CD4-positive, alpha-beta memory T cell (primary cell): ENCODE measurements around the gene MMS19. TPM values are rescaled to one million over a fixed set of nuclear protein-coding genes. Genes with fewer than 3 reads are reported as not detected.

Experiments
- CTCF ChIA-PET: fragments of 350-600 bp; sonication (Branson Sonifier 250); formaldehyde crosslinking; loops from one replicate; lab custom pipeline; 2021; ENCODE audit warnings: inconsistent platforms; ENCODE audit not compliant: partially characterized antibody; lab: Charles Lee
- POLR2A ChIA-PET: fragments of 350-600 bp; sonication (Branson Sonifier 250); formaldehyde crosslinking; loops from one replicate; lab custom pipeline; 2021; ENCODE audit not compliant: partially characterized antibody; lab: Charles Lee
- DNase-seq, 5 donors: peaks; one replicate each; pipeline versions ENCODE4 v3.0.0 to v3.0.0-alpha.2; 2020 to 2022; ENCODE audit warnings: mixed read lengths in 1 of 5
- H3K27ac ChIP-seq: one replicate; pipeline ENCODE4 v1.7.0; 2013; ENCODE audit warnings: low read depth, low read length
- H3K27me3 ChIP-seq: 2 replicates; pipeline ENCODE4 v1.7.0; 2013; ENCODE audit warnings: mild to moderate bottlenecking, low read length, moderate library complexity; ENCODE audit not compliant: insufficient read depth
- H3K36me3 ChIP-seq: 2 replicates; pipeline ENCODE4 v1.7.0; 2013; ENCODE audit warnings: mild to moderate bottlenecking, low read length, moderate library complexity; ENCODE audit not compliant: insufficient read depth
- H3K4me1 ChIP-seq: 2 replicates; pipeline ENCODE4 v1.7.0; 2013; ENCODE audit warnings: mild to moderate bottlenecking, low read length, moderate library complexity; ENCODE audit not compliant: insufficient read depth
- H3K4me3 ChIP-seq, 2 donors: one replicate each; pipeline ENCODE4 v1.7.0; 2013; ENCODE audit warnings: low read length in 2 of 2, mild to moderate bottlenecking in 1 of 2
- H3K9me3 ChIP-seq, 2 donors: one replicate each; pipeline ENCODE4 v1.7.0; 2013; ENCODE audit warnings: low read length in 2 of 2, control low read depth in 1 of 2; ENCODE audit not compliant: control insufficient read depth in 1 of 2
- H3K27ac Mint-ChIP-seq, 7 donors: one replicate each; pipeline ENCODE4 v1.8.0; 2020 to 2021; ENCODE audit warnings: mixed read lengths in 7 of 7, mild to moderate bottlenecking in 6 of 7, inconsistent platforms in 3 of 7, moderate library complexity in 3 of 7
- H3K27me3 Mint-ChIP-seq, 2 donors: one replicate each; pipeline ENCODE4 v1.8.0; 2020 to 2021; ENCODE audit warnings: mixed read lengths in 2 of 2
- H3K36me3 Mint-ChIP-seq, 2 donors: one replicate each; pipeline ENCODE4 v1.8.0; 2020 to 2021; ENCODE audit warnings: mixed read lengths in 2 of 2, inconsistent platforms in 1 of 2, mild to moderate bottlenecking in 1 of 2
- H3K4me1 Mint-ChIP-seq, 4 donors: one replicate each; pipeline ENCODE4 v1.8.0; 2020 to 2021; ENCODE audit warnings: mixed read lengths in 4 of 4, mild to moderate bottlenecking in 1 of 4
- H3K4me3 Mint-ChIP-seq, 8 donors: one replicate each; pipeline ENCODE4 v1.8.0; 2020 to 2021; ENCODE audit warnings: mixed read lengths in 8 of 8, mild to moderate bottlenecking in 7 of 8, moderate library complexity in 6 of 8, inconsistent platforms in 3 of 8
- H3K9me3 Mint-ChIP-seq, 8 donors: one replicate each; pipeline ENCODE4 v1.8.0; 2020 to 2021; ENCODE audit warnings: mixed read lengths in 8 of 8, mild to moderate bottlenecking in 5 of 8, inconsistent platforms in 3 of 8, moderate library complexity in 1 of 8
- intact Hi-C: fragments of 100-400 bp; cut with micrococcal nuclease; formaldehyde crosslinking; loops from one replicate; pipeline ENCODE4 v1.15.1; 2023
- polyA plus RNA-seq, 2 donors: library from polyadenylated mRNA; unstranded; fragments of 300-500 nt; fragmentation: Illumina TruSeq; gene quantifications; one replicate each; pipeline ENCODE4 v1.2.3, GENCODE V29; 2021
- total RNA-seq, 2 experiments: library from RNA; stranded (reverse); gene quantifications; one replicate each; pipeline ENCODE4 v1.2.3, GENCODE V29; 2021

MMS19 gene
- total and polyA plus RNA-seq, 4 experiments from 2014 or later = 35.9 to 111 (median 75.9) TPM

DNA sequence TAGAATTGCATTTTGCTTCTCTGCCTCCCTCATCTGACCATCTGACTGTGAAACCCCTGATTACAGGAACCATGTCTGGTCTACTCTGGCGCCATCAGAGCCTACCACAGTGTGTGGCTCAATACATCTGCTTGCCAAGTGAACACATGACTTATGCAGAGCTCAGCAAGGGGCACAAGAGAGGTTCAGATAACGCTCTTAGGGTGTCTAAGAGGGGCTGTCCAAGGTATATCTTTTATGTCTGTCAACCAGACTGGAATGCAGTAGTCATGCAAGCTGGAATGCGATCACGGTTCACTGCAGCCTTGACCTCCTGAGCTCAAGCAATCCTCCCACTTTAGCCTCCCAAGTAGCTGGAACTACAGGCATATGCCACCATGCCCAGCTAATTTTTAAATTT lies 86.8 kb downstream of the MMS19 start:
- Histone ChIP-seq H3K27me3 (no peaks in the 10 kb centered on the region), H3K4me1 (peaks cover 35% of the 10 kb centered on the region), H3K4me3 (no peak overlapping the region), H3K9me3 (no peaks in the 10 kb centered on the region), H3K36me3 (no peaks in the 10 kb centered on the region), H3K27ac (no peak overlapping the region)
- Mint-ChIP-seq H3K4me1 (peaks cover 18 to 41% (median 27%) of the 10 kb centered on the region in 4 donors), H3K27ac (no peak overlapping the region), H3K36me3 (peaks cover 0 to 1% of the 10 kb centered on the region in 2 donors), H3K27me3 (no peaks in the 10 kb centered on the region), H3K9me3 (no peaks in the 10 kb centered on the region), H3K4me3 (no peak overlapping the region)
- ChIA-PET CTCF (interaction anchor here (4.5 to 11.1 kb wide), 3 partner anchors 8 to 143 kb away, joined by 40 to 98 read pairs (median 75); partner anchors contain the start of gene RRP12), POLR2A (interaction anchor here (0.8 to 2.2 kb wide), 2 partner anchors 16 to 23 kb away, joined by 3 to 7 read pairs; no protein-coding TSS in a partner anchor)
- intact Hi-C loops = no loop called here
- DNase-seq = no peak

DNA sequence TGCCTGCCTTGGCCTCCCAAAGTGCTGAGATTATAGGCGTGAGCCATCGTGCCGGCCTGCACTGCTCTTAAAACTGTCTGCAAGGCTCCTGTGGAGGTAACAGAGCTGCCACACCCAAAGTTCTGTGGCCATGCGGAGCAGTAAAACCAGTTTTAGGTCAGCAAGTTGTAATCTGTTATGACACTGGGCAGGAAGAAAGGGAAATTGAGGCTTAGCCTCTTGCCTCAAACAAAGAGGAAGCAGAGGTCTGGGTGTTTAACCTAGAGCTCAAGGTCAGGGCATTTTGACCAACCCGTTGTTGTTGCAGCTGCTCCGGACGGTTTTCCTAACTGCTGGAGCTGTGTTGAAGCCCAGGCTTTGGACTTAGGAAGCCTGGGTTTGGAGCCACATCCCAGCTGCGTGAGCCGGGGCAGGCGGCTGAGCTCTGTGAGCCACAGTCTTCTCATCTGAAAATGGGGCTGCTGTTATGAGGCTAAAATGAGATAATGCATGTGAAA lies 89.7 kb downstream of the MMS19 start:
- no peaks in the 10 kb centered on the region for H3K36me3 Mint-ChIP-seq
- Histone ChIP-seq H3K27ac (no peak overlapping the region), H3K36me3 (no peaks in the 10 kb centered on the region), H3K4me3 (no peak overlapping the region), H3K9me3 (no peaks in the 10 kb centered on the region), H3K4me1 (peaks cover 15% of the 10 kb centered on the region), H3K27me3 (no peaks in the 10 kb centered on the region)
- no peak for DNase-seq
- intact Hi-C loops = loop anchor here (5.0 kb wide), 1 partner anchor 54 kb away; no protein-coding TSS in a partner anchor
- H3K27me3 Mint-ChIP-seq = no peaks in the 10 kb centered on the region
- CTCF ChIA-PET = interaction anchor here (0.9 to 11.1 kb wide), 15 partner anchors 8 to 174 kb away, joined by 3 to 98 read pairs (median 3); no protein-coding TSS in a partner anchor
- POLR2A ChIA-PET = interaction anchor here (1.0 to 1.1 kb wide), 2 partner anchors 15 to 37 kb away, joined by 3 to 4 read pairs; no protein-coding TSS in a partner anchor
- no peaks in the 10 kb centered on the region for H3K9me3 Mint-ChIP-seq
- peaks cover 9 to 20% (median 15%) of the 10 kb centered on the region in 4 donors for H3K4me1 Mint-ChIP-seq
- no peak overlapping the region for H3K4me3 Mint-ChIP-seq
- H3K27ac Mint-ChIP-seq = no peak overlapping the region

Other genes starting within 250 kb of the MMS19 start
- gene ARHGAP19, start 205.8 kb downstream of the MMS19 start, total RNA-seq = 10 to 100 TPM; 17.0 to 19.3 TPM
- 1 to 10 TPM; 6.8 to 9.4 TPM for gene ARHGAP19, start 205.8 kb downstream of the MMS19 start, polyA plus RNA-seq
- 10 to 100 TPM; 20.2 to 21.8 TPM for gene FRAT1, start 179.2 kb downstream of the MMS19 start, total RNA-seq
- 10 to 100 TPM in 1 of 2 donors, 1 to 10 TPM in 1; 9.0 to 12.5 TPM for gene FRAT1, start 179.2 kb downstream of the MMS19 start, polyA plus RNA-seq
- gene FRAT2, start 163.7 kb downstream of the MMS19 start, total RNA-seq = 10 to 100 TPM; 28.7 to 30.4 TPM
- 10 to 100 TPM; 13.1 to 15.6 TPM for gene FRAT2, start 163.7 kb downstream of the MMS19 start, polyA plus RNA-seq
- 10 to 100 TPM; 18.2 to 20.0 TPM for gene RRP12, start 97.1 kb downstream of the MMS19 start, total RNA-seq
- 1 to 10 TPM; 6.3 to 7.7 TPM for gene RRP12, start 97.1 kb downstream of the MMS19 start, polyA plus RNA-seq
- 100 to 1,000 TPM in 1 of 2 experiments, 10 to 100 TPM in 1; 95.7 to 102 TPM for gene PGAM1, start 72.2 kb downstream of the MMS19 start, total RNA-seq
- gene PGAM1, start 72.2 kb downstream of the MMS19 start, polyA plus RNA-seq = 100 to 1,000 TPM; 300 to 371 TPM
- gene EXOSC1, start 52.4 kb downstream of the MMS19 start, total RNA-seq = 10 to 100 TPM; 60.6 to 62.7 TPM
- 10 to 100 TPM; 93.3 to 93.7 TPM for gene EXOSC1, start 52.4 kb downstream of the MMS19 start, polyA plus RNA-seq
- gene ZDHHC16, start 52.2 kb downstream of the MMS19 start, total RNA-seq = 10 to 100 TPM; 29.6 to 29.7 TPM
- gene ZDHHC16, start 52.2 kb downstream of the MMS19 start, polyA plus RNA-seq = 10 to 100 TPM; 33.9 to 52.1 TPM
- 1 to 10 TPM; 1.9 TPM for gene UBTD1, start 502 bp upstream of the MMS19 start, total RNA-seq
- 1 to 10 TPM; 1.3 to 1.7 TPM for gene UBTD1, start 502 bp upstream of the MMS19 start, polyA plus RNA-seq
- not detected for gene ANKRD2, start 74.4 kb upstream of the MMS19 start, total RNA-seq
- gene ANKRD2, start 74.4 kb upstream of the MMS19 start, polyA plus RNA-seq = not detected
- not detected for gene HOGA1, start 86.0 kb upstream of the MMS19 start, total RNA-seq
- not detected for gene HOGA1, start 86.0 kb upstream of the MMS19 start, polyA plus RNA-seq
- gene C10orf62, start 91.3 kb upstream of the MMS19 start, total RNA-seq = not detected
- not detected for gene C10orf62, start 91.3 kb upstream of the MMS19 start, polyA plus RNA-seq
- gene MORN4, start 135.1 kb upstream of the MMS19 start, total RNA-seq = 1 to 10 TPM; 2.1 to 3.0 TPM
- gene MORN4, start 135.1 kb upstream of the MMS19 start, polyA plus RNA-seq = 1 to 10 TPM in 1 of 2 donors, under 1 TPM in 1; 0.94 to 1.1 TPM
- gene PI4K2A, start 142.2 kb upstream of the MMS19 start, total RNA-seq = 1 to 10 TPM; 9.8 to 9.9 TPM
- 1 to 10 TPM; 8.5 TPM for gene PI4K2A, start 142.2 kb upstream of the MMS19 start, polyA plus RNA-seq
- 1 to 10 TPM; 1.9 to 2.2 TPM for gene AVPI1, start 188.8 kb upstream of the MMS19 start, total RNA-seq
- gene AVPI1, start 188.8 kb upstream of the MMS19 start, polyA plus RNA-seq = 1 to 10 TPM; 1.8 to 5.6 TPM
- 1 to 10 TPM; 1.3 to 2.1 TPM for gene MARVELD1, start 215.3 kb upstream of the MMS19 start, total RNA-seq
- gene MARVELD1, start 215.3 kb upstream of the MMS19 start, polyA plus RNA-seq = under 1 TPM; 0.22 to 0.88 TPM
- gene ZFYVE27, start 238.7 kb upstream of the MMS19 start, total RNA-seq = 10 to 100 TPM; 59.5 to 64.5 TPM
- 10 to 100 TPM; 26.8 to 28.8 TPM for gene ZFYVE27, start 238.7 kb upstream of the MMS19 start, polyA plus RNA-seq